Epidermal melanocyte (primary cell): ENCODE results near the gene IGFN1.

ENCODE experiments used
- DNase-seq: peaks from one replicate; pipeline ENCODE4 v3.0.0; 2011; ENCODE audit warnings: low spot score; ENCODE audit not compliant: insufficient read length

IGFN1 gene

GRCh38 chr1:201190624-201191051 lies at the start of gene IGFN1:
TSS of gene IGFN1 (plus strand) at chr1:201190824. CDS start at chr1:201193294, 2,470 bp downstream.
- no peak for DNase-seq

- DNase-seq, result no peak
Observed at GRCh38 chr1:201140941-201141260, 49.7 kb upstream of the IGFN1 start.

GRCh38 chr1:201141418-201141817 lies 49.2 kb upstream of the IGFN1 start:
- no peak for DNase-seq

DNA sequence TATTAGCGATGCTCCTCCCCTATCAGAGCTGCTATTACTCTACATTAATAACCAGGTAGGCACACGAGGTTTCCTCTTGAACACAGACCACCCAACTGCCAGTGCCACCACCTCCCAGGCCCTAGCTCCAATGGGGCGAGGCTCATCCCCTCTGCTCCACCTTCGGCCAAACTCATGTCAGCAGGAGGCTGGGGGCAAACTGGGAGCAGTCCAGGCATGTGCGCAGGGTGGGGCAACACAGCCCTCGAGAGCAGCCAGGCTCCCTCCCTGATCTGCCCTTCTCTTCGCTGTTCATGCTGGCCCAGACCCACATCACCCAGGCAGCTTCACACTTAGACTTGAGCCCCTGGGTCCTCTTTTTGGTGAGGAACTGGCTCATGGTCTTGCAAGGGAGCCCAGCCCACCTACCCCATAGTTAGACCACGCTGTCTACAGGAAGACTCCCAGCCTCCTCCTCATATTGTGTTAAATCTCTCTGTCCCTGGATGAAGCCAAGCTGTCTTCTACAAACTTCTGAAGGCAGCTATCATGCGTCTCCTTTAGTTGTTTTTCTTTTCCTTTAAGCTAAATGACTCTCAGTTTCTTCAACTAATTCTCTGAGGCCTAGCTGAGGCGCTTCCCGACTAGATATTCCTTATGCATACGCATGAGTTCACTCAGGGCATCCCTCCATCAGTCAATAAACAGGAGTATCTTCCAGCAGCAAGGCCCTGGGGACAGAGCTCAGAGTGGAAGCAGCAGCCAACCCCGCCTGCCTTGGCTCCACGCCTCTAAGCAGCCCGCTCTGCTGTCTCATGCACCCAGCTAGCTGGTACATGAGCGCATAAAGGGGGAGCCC lies 48.4 kb upstream of the IGFN1 start:
- no peak for DNase-seq

DNA sequence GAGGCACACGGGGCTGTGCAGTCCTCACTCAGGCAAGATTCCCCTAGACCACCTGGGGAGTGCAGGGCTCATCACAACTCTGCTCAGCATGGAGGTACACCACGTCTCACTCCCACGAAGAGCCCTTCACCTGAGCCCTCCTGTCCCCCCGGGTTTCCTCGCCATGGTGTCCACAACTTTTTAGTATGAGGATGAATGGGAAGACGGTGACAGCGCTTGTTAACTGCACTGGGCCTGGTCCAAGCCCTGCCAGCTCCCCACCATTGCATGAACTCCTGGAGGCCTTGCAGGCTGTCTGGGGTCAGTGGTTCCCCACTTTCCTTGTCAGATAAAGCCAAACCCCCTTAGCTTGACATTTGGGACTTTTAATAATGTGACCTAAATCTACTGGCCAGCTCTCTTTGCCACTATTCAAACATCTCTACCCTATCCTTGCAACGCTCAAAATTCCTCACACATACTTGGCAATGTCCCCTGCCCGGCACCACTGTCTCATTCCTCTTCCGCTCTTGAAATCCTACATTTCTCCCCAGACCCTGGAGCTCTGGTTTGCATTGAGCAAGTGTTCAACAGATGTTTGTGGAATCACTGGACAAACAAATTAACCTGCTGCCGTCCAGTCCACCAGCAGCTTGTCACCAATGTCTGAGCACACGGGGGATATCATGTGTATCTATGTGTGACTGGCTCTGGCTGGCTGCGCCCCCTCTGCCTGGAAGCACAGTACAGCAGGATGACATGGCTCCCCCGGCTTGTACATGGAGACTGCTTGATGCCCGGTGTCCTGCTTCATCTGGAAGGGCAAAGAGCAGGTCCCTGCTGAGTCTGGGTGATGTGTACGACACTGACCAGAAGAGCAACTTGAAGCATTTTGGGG lies 47.5 kb upstream of the IGFN1 start:
- DNase-seq, result no peak

DNA sequence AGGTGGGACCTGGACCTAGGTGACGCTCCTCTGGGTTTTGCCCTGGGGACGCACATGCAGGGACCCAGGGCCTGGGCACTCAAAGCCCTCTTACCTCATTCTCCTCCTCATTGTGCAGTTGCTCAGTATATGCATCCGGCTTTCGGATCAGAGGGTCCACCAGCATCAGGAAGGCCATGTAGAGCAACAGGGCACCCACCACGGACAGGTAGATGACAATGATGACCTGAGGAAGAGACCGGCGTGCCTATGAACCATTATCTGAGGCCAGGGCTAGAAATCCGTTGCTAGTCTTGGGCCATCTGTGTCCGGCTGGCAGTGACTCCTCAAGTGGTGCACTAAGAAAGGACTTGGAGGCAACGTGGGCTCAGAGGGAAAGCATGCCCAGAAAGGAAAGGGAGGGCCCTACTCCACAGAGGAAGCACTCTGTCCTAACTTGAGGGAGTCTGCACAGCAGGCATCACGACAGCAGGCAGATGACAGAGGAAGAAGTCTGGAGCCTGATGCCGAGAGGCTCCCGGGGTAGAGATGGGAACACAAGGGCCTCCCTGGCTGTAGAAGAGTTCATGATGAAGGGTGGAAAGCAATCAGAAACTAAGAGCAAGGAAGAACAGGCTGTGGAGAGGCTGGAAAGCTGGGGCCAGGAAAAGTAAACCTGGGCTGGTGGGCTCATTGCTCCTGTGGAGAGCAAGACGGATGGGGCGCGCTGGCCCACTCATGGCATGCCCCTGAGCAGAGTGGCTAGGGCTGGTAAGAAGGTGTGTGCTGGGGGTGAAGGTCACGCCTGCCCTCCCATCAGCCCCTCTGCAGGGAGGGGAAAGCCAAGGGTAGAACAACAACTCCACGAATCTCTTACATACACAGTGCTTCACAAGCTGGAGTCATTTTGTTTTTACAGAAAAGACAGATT lies 46.6 kb upstream of the IGFN1 start:
- no peak for DNase-seq

GRCh38 chr1:201144701-201145100 lies 45.9 kb upstream of the IGFN1 start:
- DNase-seq, result no peak

DNA sequence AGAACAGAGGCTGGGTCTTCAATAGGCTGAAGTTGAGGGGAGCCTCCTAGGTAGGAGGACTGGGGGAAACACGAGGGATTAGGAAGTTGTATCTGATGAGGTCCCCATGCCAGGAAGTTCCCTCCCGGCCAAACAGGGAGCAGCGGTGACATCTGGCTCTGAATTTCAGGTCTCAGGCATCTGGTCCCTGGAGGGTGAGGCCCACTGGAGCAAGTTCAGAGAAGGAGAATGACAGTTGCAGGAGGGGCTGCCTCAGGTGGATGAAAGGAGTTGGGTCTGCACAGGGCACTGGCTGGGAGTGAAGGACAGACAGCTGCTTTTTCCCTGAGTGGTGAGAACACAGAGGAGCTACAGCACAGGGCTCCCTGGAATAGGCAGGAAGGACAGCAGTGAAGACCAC lies 45.5 kb upstream of the IGFN1 start:
- no peak for DNase-seq

- DNase-seq, result no peak
Observed at GRCh38 chr1:201145816-201146215, 44.8 kb upstream of the IGFN1 start.

GRCh38 chr1:201146626-201147390 lies 43.8 kb upstream of the IGFN1 start:
- no peak for DNase-seq

- no peak for DNase-seq
Observed at GRCh38 chr1:201147396-201148015, 43.1 kb upstream of the IGFN1 start.

- DNase-seq, result no peak
Observed at GRCh38 chr1:201149400-201149799, 41.2 kb upstream of the IGFN1 start.

DNA sequence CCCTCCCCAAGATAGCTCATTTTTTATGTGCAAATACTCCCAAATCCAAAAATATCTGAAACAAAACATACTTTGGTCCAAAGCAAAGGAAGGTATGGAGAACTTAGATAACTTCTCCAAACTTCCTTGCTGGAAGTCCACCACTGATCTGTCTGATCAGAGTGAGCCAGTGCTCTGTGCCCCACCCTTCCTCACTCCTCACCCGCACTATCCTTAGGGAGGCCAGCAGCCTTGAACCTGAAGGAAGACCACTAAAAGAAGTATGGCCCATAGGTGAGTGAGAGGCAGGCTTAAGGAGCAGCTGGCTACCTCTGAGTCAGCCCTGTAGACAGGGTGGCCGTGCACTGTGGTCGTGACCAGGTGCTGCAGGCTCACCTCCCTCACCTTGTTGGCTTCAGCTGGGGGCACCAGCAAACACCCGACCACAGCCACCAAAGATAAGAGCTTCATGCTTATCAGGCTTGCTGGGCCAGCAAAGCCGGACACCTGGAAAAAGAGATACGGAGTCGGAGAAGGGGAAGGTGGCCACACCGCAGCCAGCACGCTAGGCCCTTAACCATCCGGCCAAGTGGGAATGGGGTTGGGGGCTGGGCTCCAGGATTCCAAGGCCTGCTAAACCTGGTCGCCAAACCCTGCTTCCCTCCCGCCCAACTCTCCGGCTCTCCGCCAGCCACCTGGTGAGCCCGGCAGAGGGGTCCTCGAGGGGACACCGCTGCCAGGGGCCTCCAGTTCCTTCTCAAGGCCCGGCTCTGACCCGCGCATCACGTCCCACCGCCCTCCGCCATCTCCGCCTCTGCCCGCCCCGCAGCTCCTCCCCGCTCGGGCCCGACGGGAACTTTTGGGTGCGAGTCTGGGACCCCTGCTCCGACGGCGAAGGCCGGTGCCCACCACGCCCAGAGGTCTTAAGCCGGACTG lies 36.9 kb upstream of the IGFN1 start:
- no peak for DNase-seq

DNA sequence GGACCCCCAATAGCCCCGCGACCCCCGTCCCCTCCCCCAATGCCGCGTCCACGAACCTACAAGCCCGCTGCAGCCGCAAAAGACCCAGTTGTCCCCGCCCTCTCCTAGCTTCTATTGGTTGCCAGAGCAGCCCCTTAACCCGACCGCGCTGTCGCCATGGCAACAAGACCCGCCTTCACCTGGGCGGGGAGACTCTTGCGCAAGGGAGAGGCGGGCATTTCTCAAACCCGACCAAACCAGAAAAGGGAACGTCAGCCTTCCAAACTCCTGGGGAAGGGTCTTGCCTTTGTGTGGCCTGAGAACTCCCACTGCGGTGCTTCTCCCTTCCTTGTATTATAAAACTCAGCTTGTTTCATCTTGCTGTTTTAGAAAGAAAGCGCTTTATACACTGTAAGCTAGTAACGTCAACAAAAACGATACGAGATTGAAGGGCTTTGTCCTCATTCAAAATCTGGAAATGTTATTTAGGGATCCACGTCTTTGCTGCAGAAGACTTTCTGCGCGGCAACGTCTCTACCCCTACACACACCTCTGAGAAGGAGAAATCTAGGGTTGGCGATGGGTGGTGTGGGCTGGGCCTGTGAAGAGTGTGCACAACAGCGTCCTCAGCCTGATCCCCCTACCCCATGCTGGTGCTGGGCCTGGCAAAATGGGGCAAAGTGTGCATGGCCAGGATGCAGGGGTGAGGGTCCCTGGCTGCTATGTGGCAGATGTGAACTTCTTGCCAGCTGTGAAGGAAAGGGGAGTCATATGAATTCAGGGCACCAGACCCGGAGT lies 36.0 kb upstream of the IGFN1 start, which contains the start of gene TMEM9:
TMEM9 (minus strand) TSS at position 86 of the 777 bp plus-strand sequence. CDS start 551 bp downstream, outside the sequence.
- peak; percentile 97 for DNase-seq

DNA sequence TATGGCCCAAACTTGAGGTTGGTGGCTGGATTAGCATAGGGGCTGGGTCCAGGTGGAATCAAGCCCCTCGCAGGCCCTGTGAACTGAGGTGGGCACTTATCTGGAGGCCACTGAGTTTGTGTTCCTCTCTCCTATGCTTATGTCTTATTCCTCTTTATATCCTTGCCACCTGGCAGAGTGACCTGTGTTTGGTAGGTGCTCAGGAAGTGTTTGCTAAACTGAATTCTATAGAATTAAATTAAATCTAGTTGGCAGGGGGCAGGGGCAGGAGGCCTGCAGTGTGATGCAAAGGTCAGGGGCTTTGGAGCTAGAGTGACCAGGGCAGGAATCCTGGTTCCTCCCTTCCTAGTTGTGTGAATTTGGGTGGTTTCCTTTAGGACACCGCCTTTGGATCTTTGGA lies 35.3 kb upstream of the IGFN1 start:
- DNase-seq, result no peak

GRCh38 chr1:201156346-201156745 lies 34.3 kb upstream of the IGFN1 start:
- no peak for DNase-seq

DNA sequence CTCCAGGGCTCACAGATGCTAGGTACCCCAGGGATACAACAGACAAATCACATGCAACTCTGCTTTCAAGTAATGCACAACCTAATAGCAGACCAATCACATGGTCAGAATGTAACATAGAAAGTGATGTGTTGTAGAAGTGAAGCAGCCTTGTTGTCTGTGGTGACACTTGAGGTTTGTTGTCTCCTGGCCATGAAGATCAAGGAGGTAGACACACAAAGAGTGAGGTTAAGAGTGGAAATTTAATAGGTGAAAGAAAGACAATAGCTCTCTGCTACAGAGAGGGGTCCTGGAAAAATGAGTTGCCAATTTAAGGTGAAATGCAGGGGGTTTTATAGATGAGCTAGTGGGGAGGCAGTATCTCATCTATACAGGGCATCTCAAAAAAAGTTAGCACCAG lies 33.8 kb upstream of the IGFN1 start:
- DNase-seq, result no peak

GRCh38 chr1:201157949-201158348 lies 32.7 kb upstream of the IGFN1 start:
- DNase-seq, result no peak
